IMR-90 (cell line): ENCODE measurements around the gene PREP. TPM values are rescaled to one million over a fixed set of nuclear protein-coding genes. Genes with fewer than 3 reads are reported as not detected.

ENCODE experiments used
- ATAC-seq: fragments of 200-7000 bp; cut with Tn5 transposase; 2 replicates; pipeline ENCODE4 v1.9.1; 2020; ENCODE audit warnings: low read depth, mild to moderate bottlenecking, moderate library complexity
- BruUV-seq: library from RNA; stranded (reverse); fragments of 400-500 nt; replicated peaks from 2 replicates; lab custom pipeline; 2021; lab: Mats Ljungman, UMichigan
- CTCF ChIA-PET: fragments of 300-600 bp; formaldehyde crosslinking; extraction: SDS; loops from one replicate; lab custom pipeline; 2021; ENCODE audit warnings: antibody characterized with exemption; lab: Yijun Ruan, JAX
- POLR2A ChIA-PET: fragments of 300-600 bp; sonication (Branson Sonifier 250); formaldehyde crosslinking; loops from one replicate; lab custom pipeline; 2022; ENCODE audit warnings: antibody characterized with exemption; ENCODE audit not compliant: unreplicated experiment; lab: Charles Lee
- DNase-seq: peaks from one replicate; pipeline ENCODE4 v3.0.0; 2013
- H2AFZ ChIP-seq: replicated peaks from 2 replicates; pipeline ENCODE3; 2013; ENCODE audit warnings: low read length, mild to moderate bottlenecking; ENCODE audit not compliant: poor library complexity
- H2AK5ac ChIP-seq: 2 replicates; pipeline ENCODE4 v1.6.1; 2013; ENCODE audit warnings: low read depth, low read length, inconsistent platforms
- H2AK9ac ChIP-seq: replicated peaks from 2 replicates; pipeline ENCODE3; 2013; ENCODE audit warnings: mild to moderate bottlenecking, low read depth, low read length, moderate library complexity; ENCODE audit not compliant: poor library complexity
- H2BK120ac ChIP-seq: 2 replicates; pipeline ENCODE4 v1.6.1; 2013; ENCODE audit warnings: low read depth, low read length, inconsistent platforms
- H2BK15ac ChIP-seq: 3 replicates; pipeline ENCODE4 v1.6.1; 2013; ENCODE audit warnings: low read depth, low read length, inconsistent platforms
- H2BK20ac ChIP-seq: 2 replicates; pipeline ENCODE4 v1.6.1; 2013; ENCODE audit warnings: low read depth, mild to moderate bottlenecking, inconsistent platforms, low read length, moderate library complexity
- H2BK5ac ChIP-seq: 2 replicates; pipeline ENCODE4 v1.6.1; 2013; ENCODE audit warnings: mild to moderate bottlenecking, low read depth, low read length, inconsistent platforms; ENCODE audit not compliant: poor library complexity, severe bottlenecking
- H3K14ac ChIP-seq: replicated peaks from 2 replicates; pipeline ENCODE4 v1.6.1; 2013; ENCODE audit warnings: low read depth, low read length, inconsistent platforms
- H3K18ac ChIP-seq: 2 replicates; pipeline ENCODE4 v1.6.1; 2013; ENCODE audit warnings: low read depth, low read length, control low read depth
- H3K23ac ChIP-seq: 2 replicates; pipeline ENCODE4 v1.6.1; 2013; ENCODE audit warnings: low read depth, low read length, inconsistent platforms
- H3K27ac ChIP-seq: 2 replicates; pipeline ENCODE4 v1.5.1; 2013; ENCODE audit warnings: mild to moderate bottlenecking, control low read depth, low read length; ENCODE audit not compliant: insufficient read depth
- H3K27me3 ChIP-seq: 2 replicates; pipeline ENCODE4 v1.6.1; 2013; ENCODE audit warnings: low read length; ENCODE audit not compliant: control insufficient read depth, insufficient read depth
- H3K36me3 ChIP-seq: 2 replicates; pipeline ENCODE4 v1.6.1; 2013; ENCODE audit warnings: low read length, mixed read lengths; ENCODE audit not compliant: control insufficient read depth, insufficient read depth
- H3K4ac ChIP-seq: 2 replicates; pipeline ENCODE4 v1.6.1; 2013; ENCODE audit warnings: low read depth, low read length, inconsistent platforms
- H3K4me1 ChIP-seq: 2 replicates; pipeline ENCODE4 v1.6.1; 2013; ENCODE audit warnings: low read length, mixed read lengths; ENCODE audit not compliant: control insufficient read depth, insufficient read depth
- H3K4me2 ChIP-seq: 2 replicates; pipeline ENCODE4 v1.6.1; 2013; ENCODE audit warnings: low read depth, mild to moderate bottlenecking, control low read depth, low read length, moderate library complexity
- H3K4me3 ChIP-seq: 2 replicates; pipeline ENCODE4 v1.5.1; 2013; ENCODE audit warnings: low read depth, mild to moderate bottlenecking, control low read depth, low read length, moderate library complexity; ENCODE audit not compliant: insufficient read depth
- H3K56ac ChIP-seq: 2 replicates; pipeline ENCODE4 v1.6.1; 2013; ENCODE audit warnings: low read length, inconsistent platforms; ENCODE audit not compliant: insufficient read depth; ENCODE audit errors: extremely low read depth
- H3K79me1 ChIP-seq, 2 experiments: 2 replicates each; pipeline ENCODE4 v1.6.1; 2013; ENCODE audit warnings: low read length in 2 of 2, inconsistent platforms in 1 of 2, low read depth in 1 of 2
- H3K9ac ChIP-seq: 2 replicates; pipeline ENCODE4 v1.6.1; 2013; ENCODE audit warnings: low read depth, low read length, control low read depth
- H3K9me1 ChIP-seq: 2 replicates; pipeline ENCODE4 v1.6.1; 2013; ENCODE audit warnings: low read length, inconsistent platforms; ENCODE audit not compliant: insufficient read depth
- H3K9me3 ChIP-seq: 2 replicates; pipeline ENCODE4 v1.6.1; 2013; ENCODE audit warnings: low read length; ENCODE audit not compliant: control insufficient read depth, insufficient read depth
- H4K20me1 ChIP-seq: 2 replicates; pipeline ENCODE4 v1.6.1; 2013; ENCODE audit warnings: low read length, inconsistent platforms; ENCODE audit not compliant: insufficient read depth
- H4K5ac ChIP-seq: 2 replicates; pipeline ENCODE4 v1.6.1; 2013; ENCODE audit warnings: mild to moderate bottlenecking, low read depth, low read length, control low read depth
- H4K8ac ChIP-seq, 2 experiments: 2 replicates each; pipeline ENCODE4 v1.6.1; 2013; ENCODE audit warnings: low read depth in 2 of 2, low read length in 2 of 2, control low read depth in 1 of 2, inconsistent platforms in 1 of 2
- H4K91ac ChIP-seq: 2 replicates; pipeline ENCODE4 v1.6.1; 2013; ENCODE audit warnings: low read depth, low read length, inconsistent platforms; ENCODE audit not compliant: insufficient read depth
- ELK1 ChIP-seq: fragments of 150-350 bp; IDR thresholded peaks from 2 replicates; pipeline ENCODE4 v1.6.1; 2016; ENCODE audit warnings: low read depth, mild to moderate bottlenecking, low read length, moderate library complexity, borderline replicate concordance
- MAZ ChIP-seq: IDR thresholded peaks from 2 replicates; pipeline ENCODE4 v1.6.1; 2012; ENCODE audit warnings: low read depth, mild to moderate bottlenecking, low read length, improper control_type of control experiment, moderate library complexity, borderline replicate concordance
- MXI1 ChIP-seq: IDR thresholded peaks from 2 replicates; pipeline ENCODE4 v1.6.1; 2012; ENCODE audit warnings: low read depth, mild to moderate bottlenecking, low read length, moderate library complexity, borderline replicate concordance
- NFE2L2 ChIP-seq: fragments of 150-350 bp; IDR thresholded peaks from 2 replicates; pipeline ENCODE4 v1.6.1; 2016; ENCODE audit warnings: low read depth, mild to moderate bottlenecking, low read length
- RAD21 ChIP-seq: IDR thresholded peaks from 2 replicates; pipeline ENCODE4 v1.6.1; 2012; ENCODE audit warnings: low read length, improper control_type of control experiment
- RCOR1 ChIP-seq: IDR thresholded peaks from 2 replicates; pipeline ENCODE4 v1.6.1; 2012; ENCODE audit warnings: mild to moderate bottlenecking, low read length, improper control_type of control experiment; ENCODE audit not compliant: insufficient replicate concordance
- WGBS, 2 experiments: methylation state at CpG; one replicate each; pipeline versions ENCODE4 v1.1.5 to v1.1.7; 2013; ENCODE audit warnings: missing lambda C conversion rate in 2 of 2; ENCODE audit not compliant: insufficient read length in 1 of 2; ENCODE audit errors: extremely low coverage in 2 of 2; 5-methylcytosine and 5-hydroxymethylcytosine counted together
- dilution Hi-C: fragments of 300-500 bp; cut with HindIII; formaldehyde crosslinking; loops from one replicate; pipeline ENCODE4 v1.14.3; 2018; ENCODE audit warnings: low sequenced_read_pairs; ENCODE audit not compliant: unreplicated experiment
- in situ Hi-C: fragments of 300-500 bp; cut with MboI; formaldehyde crosslinking; loops from 3 replicates; pipeline ENCODE4 v1.14.3; 2019; ENCODE audit warnings: low sequenced_read_pairs, inconsistent platforms, mixed read lengths
- intact Hi-C: fragments of 100-400 bp; cut with micrococcal nuclease; formaldehyde crosslinking; loops from 2 replicates; pipeline ENCODE4 v1.10.0; 2022
- polyA plus RNA-seq, 3 experiments: library from polyadenylated mRNA; depleted of rRNA; stranded (reverse); fragments of >200 nt; gene quantifications; 2 replicates each; pipeline ENCODE4 v1.2.3, GENCODE V29; 2012; ENCODE audit warnings: low replicate concordance in 1 of 3
- total RNA-seq: library from RNA; depleted of rRNA; stranded (reverse); fragments of >200 nt; gene quantifications from 2 replicates; pipeline ENCODE4 v1.2.3, GENCODE V29; 2012

PREP gene
- total and polyA plus RNA-seq, 2 of the 4 experiments (the other 2 are of a cell fraction), result 21.0 to 25.7 TPM

GRCh38 chr6:105437236-105437635 lies 34.4 kb upstream of the PREP start:
- ATAC-seq (no peak), DNase-seq (no peak)
- H3K36me3 ChIP-seq, result no peaks in the 10 kb centered on the region
- no peak overlapping the region for H3K4me3 ChIP-seq
- H3K27ac ChIP-seq, result no peak overlapping the region
- peaks cover 4% of the 10 kb centered on the region; the same call in 1 of the 2 replicates for H3K4me1 ChIP-seq
- no peaks in the 10 kb centered on the region for H4K20me1 ChIP-seq
- in situ Hi-C loops (loop anchor here (10.0 kb wide), 1 partner anchor 868 kb away; no protein-coding TSS in a partner anchor), intact Hi-C loops (no loop called here), dilution Hi-C loops (no loop called here)
- no peak overlapping the region for H3K4me2 ChIP-seq
- H4K8ac ChIP-seq, result no peak overlapping the region
- no peak overlapping the region for H2AFZ ChIP-seq
- POLR2A ChIA-PET, result no interaction called here
- no peak for TF ChIP-seq ELK1
- no peak for TF ChIP-seq RAD21
- no peak for TF ChIP-seq MAZ
- TF ChIP-seq NFE2L2, result no peak
- TF ChIP-seq MXI1, result no peak
- TF ChIP-seq RCOR1, result no peak
- no TSS peak for BruUV-seq
- no peaks in the 10 kb centered on the region; the same call in 1 of the 2 replicates for H3K9me1 ChIP-seq
- H3K9ac ChIP-seq, result no peak overlapping the region
- H2BK120ac ChIP-seq, result no peak overlapping the region
- H3K9me3 ChIP-seq, result no peaks in the 10 kb centered on the region
- H2BK5ac ChIP-seq, result no peak overlapping the region
- H2AK5ac ChIP-seq, result no peak overlapping the region
- H4K91ac ChIP-seq, result no peak overlapping the region
- H2AK9ac ChIP-seq, result no peak overlapping the region
- no peak overlapping the region for H3K23ac ChIP-seq
- H3K18ac ChIP-seq, result no peak overlapping the region
- H2BK20ac ChIP-seq, result no peak overlapping the region
- H3K4ac ChIP-seq, result no peak overlapping the region
- no peak overlapping the region for H3K14ac ChIP-seq
- H2BK15ac ChIP-seq, result no peak overlapping the region
- H3K79me1 ChIP-seq, result no peaks in the 10 kb centered on the region
- no peak overlapping the region for H4K5ac ChIP-seq
- no peak overlapping the region for H3K56ac ChIP-seq
- CTCF ChIA-PET, result no interaction called here
- H3K27me3 ChIP-seq, result no peaks in the 10 kb centered on the region
- WGBS, 2 experiments, result no CpG with 5 or more reads among the region's 2 CpGs
